Activated naive CD4-positive, alpha-beta T cell treated with anti-CD3 and anti-CD28 coated beads, Interleukin-2, amount 50 U/mL, for 24 hours (primary cell): ENCODE data around the gene HDGF.

Source experiments
- H3K27ac Mint-ChIP-seq: one replicate; pipeline ENCODE4 v1.8.0; 2021; ENCODE audit warnings: mild to moderate bottlenecking, mixed read lengths
- H3K27me3 Mint-ChIP-seq: one replicate; pipeline ENCODE4 v1.8.0; 2021; ENCODE audit warnings: mixed read lengths
- H3K36me3 Mint-ChIP-seq: one replicate; pipeline ENCODE4 v1.8.0; 2021; ENCODE audit warnings: mixed read lengths
- H3K4me1 Mint-ChIP-seq: one replicate; pipeline ENCODE4 v1.8.0; 2021; ENCODE audit warnings: mixed read lengths
- H3K4me3 Mint-ChIP-seq: one replicate; pipeline ENCODE4 v1.8.0; 2021; ENCODE audit warnings: mild to moderate bottlenecking, mixed read lengths
- H3K9me3 Mint-ChIP-seq: one replicate; pipeline ENCODE4 v1.8.0; 2021; ENCODE audit warnings: mixed read lengths

Gene HDGF

DNA sequence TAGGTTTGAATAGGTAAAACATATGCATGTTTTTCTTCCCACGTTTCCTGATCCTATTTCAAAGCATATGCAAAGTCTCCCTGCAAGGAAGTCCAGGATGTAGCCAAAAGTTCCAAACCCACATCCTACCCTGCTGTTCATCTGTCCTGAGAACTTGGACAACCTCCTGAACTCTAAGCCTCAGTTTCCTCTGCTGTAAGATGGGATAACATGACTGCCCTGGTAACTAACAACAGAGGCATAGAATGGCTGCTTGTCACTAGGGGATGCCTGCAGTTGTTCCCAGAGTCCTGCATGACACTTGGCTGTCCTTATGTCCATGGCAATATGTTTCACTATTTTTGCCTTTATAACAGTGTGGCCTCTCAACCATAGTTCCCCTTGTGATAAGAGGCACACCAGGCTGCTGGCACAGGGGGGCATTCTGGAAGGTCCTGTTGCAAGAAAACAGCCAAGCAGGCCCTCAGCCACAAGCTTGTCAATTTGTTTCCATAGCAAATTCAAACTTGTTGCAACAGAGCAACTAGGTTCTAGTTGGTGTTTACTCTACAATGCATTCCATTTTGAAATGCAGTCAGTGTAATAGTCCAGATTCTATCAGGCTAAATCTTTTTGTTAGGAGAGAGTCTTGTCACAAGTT, 1.5 kb upstream of the HDGF start:
- Mint-ChIP-seq H3K9me3 (no peaks in the 10 kb centered on the region), H3K27ac (peak overlapping the region; percentile 38), H3K27me3 (no peaks in the 10 kb centered on the region), H3K36me3 (peaks cover 4% of the 10 kb centered on the region), H3K4me1 (peaks cover 45% of the 10 kb centered on the region), H3K4me3 (peak overlapping the region; percentile 93)

- Mint-ChIP-seq H3K36me3 (peaks cover 4% of the 10 kb centered on the region), H3K4me1 (peaks cover 53% of the 10 kb centered on the region), H3K27me3 (no peaks in the 10 kb centered on the region), H3K9me3 (no peaks in the 10 kb centered on the region), H3K27ac (peak overlapping the region; percentile 92), H3K4me3 (peak overlapping the region; percentile 93)
Observed at GRCh38 chr1:156751757-156752481, 444 bp upstream of the HDGF start.

- Mint-ChIP-seq H3K27ac (peak overlapping the region; percentile 94), H3K4me3 (peak overlapping the region; percentile 90), H3K36me3 (peaks cover 5% of the 10 kb centered on the region), H3K9me3 (no peaks in the 10 kb centered on the region), H3K4me1 (peaks cover 63% of the 10 kb centered on the region), H3K27me3 (no peaks in the 10 kb centered on the region)
Observed at GRCh38 chr1:156750711-156751450, 594 bp downstream of the HDGF start.

DNA sequence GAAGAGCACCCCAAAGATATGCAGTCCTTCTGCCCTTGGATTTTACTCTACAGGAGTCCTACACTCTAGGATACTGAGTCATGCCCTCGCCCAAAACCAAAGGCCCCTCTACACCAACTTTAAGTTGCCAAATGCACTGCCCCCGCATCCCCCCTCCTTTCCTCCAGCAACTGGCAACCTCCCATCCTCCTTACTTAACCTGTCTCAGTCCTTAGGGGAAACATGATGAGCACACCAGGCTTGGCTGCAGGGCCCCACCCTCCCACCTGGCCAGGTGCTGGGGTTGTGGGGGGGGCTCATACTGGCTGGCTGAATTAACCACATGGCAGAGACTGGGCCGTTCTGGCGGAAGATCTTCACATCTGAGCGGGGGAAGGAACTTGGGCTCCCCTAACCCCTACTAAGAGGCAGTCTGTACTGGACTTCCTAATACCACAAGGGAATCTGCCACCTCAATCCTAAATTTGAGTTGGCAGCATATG, 1.2 kb downstream of the HDGF start:
- H3K27ac Mint-ChIP-seq, result peak overlapping the region; percentile 94
- H3K27me3 Mint-ChIP-seq, result no peaks in the 10 kb centered on the region
- peak overlapping the region; percentile 90 for H3K4me3 Mint-ChIP-seq
- peaks cover 10% of the 10 kb centered on the region for H3K36me3 Mint-ChIP-seq
- H3K4me1 Mint-ChIP-seq, result peaks cover 64% of the 10 kb centered on the region
- H3K9me3 Mint-ChIP-seq, result no peaks in the 10 kb centered on the region

GRCh38 chr1:156749419-156750118, 1.9 kb downstream of the HDGF start:
- Mint-ChIP-seq H3K9me3 (no peaks in the 10 kb centered on the region), H3K36me3 (peaks cover 11% of the 10 kb centered on the region), H3K4me1 (peaks cover 61% of the 10 kb centered on the region), H3K4me3 (peak overlapping the region; percentile 90), H3K27me3 (no peaks in the 10 kb centered on the region), H3K27ac (peak overlapping the region; percentile 94)

DNA sequence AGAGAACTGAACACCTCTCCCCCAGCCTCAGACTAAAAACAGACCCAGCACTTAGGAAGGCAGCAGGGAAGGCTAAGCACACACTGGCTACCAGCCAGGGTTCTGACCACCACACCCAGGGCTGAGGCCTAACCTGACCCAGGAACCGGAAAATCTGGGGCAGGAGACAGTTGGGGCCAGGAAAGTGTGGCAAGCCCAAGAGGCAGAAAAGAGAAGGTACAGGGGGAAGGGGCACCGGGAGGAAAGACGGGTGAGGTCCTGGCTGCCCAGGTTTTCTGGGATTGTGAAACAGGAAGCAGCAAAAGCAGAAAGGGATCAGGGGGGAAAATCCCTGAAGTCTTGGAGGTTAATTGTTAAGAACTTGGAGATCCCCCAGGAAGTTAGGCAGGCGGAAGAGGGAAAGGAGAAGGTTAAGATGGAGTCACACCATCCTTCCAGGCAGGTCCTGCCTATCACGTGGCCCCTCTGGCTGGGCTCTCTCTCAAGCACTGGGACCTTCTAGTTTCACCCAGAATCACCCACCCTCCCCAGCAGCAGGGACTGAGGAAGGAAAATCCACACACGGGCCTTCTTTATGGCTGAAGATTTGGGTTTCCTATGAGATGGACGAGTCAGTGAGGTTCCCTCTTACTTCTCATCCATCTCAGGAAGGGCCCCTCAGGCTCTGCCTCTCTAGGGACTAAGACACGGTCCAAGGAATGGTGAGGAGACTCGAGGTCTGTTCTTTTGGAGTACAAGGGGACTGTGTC, 2.6 kb downstream of the HDGF start:
- H3K4me1 Mint-ChIP-seq, result peaks cover 61% of the 10 kb centered on the region
- H3K27ac Mint-ChIP-seq, result peak overlapping the region; percentile 94
- no peaks in the 10 kb centered on the region for H3K27me3 Mint-ChIP-seq
- H3K9me3 Mint-ChIP-seq, result no peaks in the 10 kb centered on the region
- H3K4me3 Mint-ChIP-seq, result peak overlapping the region; percentile 90
- H3K36me3 Mint-ChIP-seq, result peaks cover 12% of the 10 kb centered on the region

- peak overlapping the region; percentile 90 for H3K4me3 Mint-ChIP-seq
- no peaks in the 10 kb centered on the region for H3K27me3 Mint-ChIP-seq
- peak overlapping the region; percentile 94 for H3K27ac Mint-ChIP-seq
- no peaks in the 10 kb centered on the region for H3K9me3 Mint-ChIP-seq
- peaks cover 54% of the 10 kb centered on the region for H3K4me1 Mint-ChIP-seq
- H3K36me3 Mint-ChIP-seq, result peaks cover 12% of the 10 kb centered on the region
Observed at GRCh38 chr1:156747742-156748669, 3.5 kb downstream of the HDGF start.

DNA sequence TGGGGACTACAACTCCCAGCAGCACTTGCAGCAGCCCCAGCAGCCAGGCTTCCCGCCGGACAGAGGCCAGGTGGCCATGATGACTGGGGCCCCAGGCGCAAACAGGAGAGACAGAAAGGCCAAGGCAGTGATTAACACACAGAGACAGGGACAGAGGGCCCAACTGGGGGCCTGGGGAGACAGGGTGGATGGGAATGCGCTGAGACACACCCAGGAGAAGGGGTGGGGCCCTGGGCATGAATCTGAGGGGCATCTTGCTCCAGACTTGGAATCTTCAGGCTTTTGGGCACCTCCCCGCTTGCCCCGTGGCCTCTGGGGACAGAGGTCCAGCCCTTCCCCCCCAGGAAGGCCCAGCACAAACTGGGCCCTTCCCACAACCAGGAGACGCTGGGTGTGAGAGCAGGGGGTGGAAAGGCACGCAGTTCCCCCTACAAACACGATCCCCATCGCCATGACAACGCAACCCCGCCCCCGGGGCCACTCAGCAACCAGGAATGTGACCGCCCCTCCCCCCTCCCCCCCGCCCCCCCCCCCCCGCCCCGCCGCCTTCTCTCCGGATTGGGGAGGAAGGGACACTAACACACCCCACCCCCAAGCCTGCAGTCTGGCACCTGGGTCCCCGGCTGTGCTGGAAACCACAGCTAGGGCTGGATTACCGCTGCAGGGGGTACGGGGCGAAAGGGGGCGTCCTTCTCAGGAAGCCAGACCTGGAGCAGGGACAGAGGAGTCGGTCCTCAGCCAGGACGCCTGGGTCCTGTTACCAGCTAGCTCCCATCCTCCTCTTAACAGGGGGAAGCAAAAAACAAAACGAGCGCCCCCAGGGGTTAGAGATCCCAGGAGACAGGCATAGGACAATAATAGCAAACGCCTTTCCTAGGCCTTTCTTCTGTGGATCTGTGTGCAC, 4.5 kb downstream of the HDGF start:
- Mint-ChIP-seq H3K36me3 (peaks cover 13% of the 10 kb centered on the region), H3K4me3 (peak overlapping the region; percentile 90), H3K4me1 (peaks cover 53% of the 10 kb centered on the region), H3K9me3 (no peaks in the 10 kb centered on the region), H3K27me3 (no peaks in the 10 kb centered on the region), H3K27ac (peak overlapping the region; percentile 94)

- Mint-ChIP-seq H3K4me3 (peak overlapping the region; percentile 85), H3K27me3 (no peaks in the 10 kb centered on the region), H3K4me1 (peaks cover 59% of the 10 kb centered on the region), H3K36me3 (peaks cover 16% of the 10 kb centered on the region), H3K9me3 (no peaks in the 10 kb centered on the region), H3K27ac (peak overlapping the region; percentile 86)
Observed at GRCh38 chr1:156746406-156746727, 5.1 kb downstream of the HDGF start.

- peak overlapping the region; percentile 86 for H3K27ac Mint-ChIP-seq
- H3K4me3 Mint-ChIP-seq, result peak overlapping the region; percentile 85
- peaks cover 62% of the 10 kb centered on the region for H3K4me1 Mint-ChIP-seq
- H3K9me3 Mint-ChIP-seq, result no peaks in the 10 kb centered on the region
- peaks cover 18% of the 10 kb centered on the region for H3K36me3 Mint-ChIP-seq
- no peaks in the 10 kb centered on the region for H3K27me3 Mint-ChIP-seq
Observed at GRCh38 chr1:156745881-156746280, 5.6 kb downstream of the HDGF start.

- Mint-ChIP-seq H3K27me3 (no peaks in the 10 kb centered on the region), H3K27ac (peak overlapping the region; percentile 86), H3K9me3 (no peaks in the 10 kb centered on the region), H3K4me3 (no peak overlapping the region), H3K36me3 (peaks cover 18% of the 10 kb centered on the region), H3K4me1 (peaks cover 57% of the 10 kb centered on the region)
Observed at GRCh38 chr1:156744786-156745419, 6.6 kb downstream of the HDGF start.

DNA sequence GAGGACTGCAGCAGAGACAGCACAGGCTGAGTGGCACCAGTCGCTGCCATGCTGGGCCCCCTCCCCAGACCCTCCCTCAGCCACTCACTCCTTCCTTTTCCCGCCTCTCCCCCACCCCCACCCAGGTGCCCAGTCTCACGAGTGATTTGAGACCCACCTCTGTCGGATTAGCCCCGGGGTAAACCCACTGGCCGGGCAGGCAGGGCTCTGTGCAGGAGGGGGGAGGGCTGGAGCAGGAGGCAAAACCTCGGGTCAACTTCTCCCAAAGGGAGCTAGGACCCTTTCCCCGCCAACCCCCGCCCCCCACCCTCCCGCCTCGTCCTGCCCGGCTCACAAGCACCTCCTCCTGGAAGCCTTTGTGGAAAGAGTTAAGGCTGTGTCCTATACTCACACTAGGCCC, 7.1 kb downstream of the HDGF start:
- Mint-ChIP-seq H3K27ac (no peak overlapping the region), H3K27me3 (no peaks in the 10 kb centered on the region), H3K36me3 (peaks cover 18% of the 10 kb centered on the region), H3K4me1 (peaks cover 53% of the 10 kb centered on the region), H3K4me3 (no peak overlapping the region), H3K9me3 (no peaks in the 10 kb centered on the region)
